HG02610 (cell line): ENCODE measurements around the gene SLC22A16.

ENCODE experiments used
- ATAC-seq: cut with Tn5 transposase; IDR thresholded peaks from one replicate; pipeline ENCODE4 v1.9.1; 2021; ENCODE audit warnings: mild to moderate bottlenecking, moderate library complexity; ENCODE audit not compliant: unreplicated experiment

SLC22A16 gene

GRCh38 chr6:110449541-110449895 lies 26.9 kb downstream of the SLC22A16 start:
- no peak for ATAC-seq

- no peak for ATAC-seq
Observed at GRCh38 chr6:110448846-110449540, 27.4 kb downstream of the SLC22A16 start.

- ATAC-seq = no peak
Observed at GRCh38 chr6:110447761-110448160, 28.7 kb downstream of the SLC22A16 start.

- no peak for ATAC-seq
Observed at GRCh38 chr6:110446405-110446804, 30.0 kb downstream of the SLC22A16 start.

- ATAC-seq = no peak
Observed at GRCh38 chr6:110440026-110440425, 36.4 kb downstream of the SLC22A16 start.

- no peak for ATAC-seq
Observed at GRCh38 chr6:110439356-110439755, 37.1 kb downstream of the SLC22A16 start.

GRCh38 chr6:110434961-110435602 lies 41.3 kb downstream of the SLC22A16 start:
- ATAC-seq = no peak

GRCh38 chr6:110432285-110432900 lies 44.0 kb downstream of the SLC22A16 start:
- ATAC-seq = no peak

- no peak for ATAC-seq
Observed at GRCh38 chr6:110430741-110431140, 45.7 kb downstream of the SLC22A16 start.

- no peak for ATAC-seq
Observed at GRCh38 chr6:110430236-110430635, 46.2 kb downstream of the SLC22A16 start.

GRCh38 chr6:110428153-110428552 lies 48.3 kb downstream of the SLC22A16 start:
- ATAC-seq = no peak

GRCh38 chr6:110425816-110426215 lies 50.6 kb downstream of the SLC22A16 start:
- ATAC-seq = no peak

GRCh38 chr6:110422444-110422822 lies 54.0 kb downstream of the SLC22A16 start:
- ATAC-seq = no peak

GRCh38 chr6:110421749-110422443 lies 54.5 kb downstream of the SLC22A16 start:
- ATAC-seq = no peak

GRCh38 chr6:110419028-110419739 lies 57.2 kb downstream of the SLC22A16 start:
- no peak for ATAC-seq

- no peak for ATAC-seq
Observed at GRCh38 chr6:110418594-110418993, 57.8 kb downstream of the SLC22A16 start.

GRCh38 chr6:110415086-110415916 lies 61.1 kb downstream of the SLC22A16 start, which contains the start of gene DDO:
TSS of gene DDO (minus strand) at chr6:110415575. CDS start at chr6:110413462, 2,113 bp downstream.
- ATAC-seq = no peak

GRCh38 chr6:110414669-110415068 lies 61.7 kb downstream of the SLC22A16 start:
- ATAC-seq = no peak

- ATAC-seq = no peak
Observed at GRCh38 chr6:110412360-110412759, 64.1 kb downstream of the SLC22A16 start.

GRCh38 chr6:110410511-110410910 lies 65.9 kb downstream of the SLC22A16 start:
- ATAC-seq = no peak
